Measurements from ENCODE around the gene EIF3M. TPM values are rescaled to one million over a fixed set of nuclear protein-coding genes. Genes with fewer than 3 reads are reported as not detected.

Gene EIF3M
- total and polyA plus RNA-seq, 2 donors (not counting 3 experiments of a cell fraction or from before 2014, with no cell fraction given): 229 to 243 TPM

GRCh38 chr11:32562839-32563599 lies 20.6 kb upstream of the EIF3M start:
- Histone ChIP-seq H3K9me1 (replicated peaks; ENCODE audit: control insufficient read depth, extremely low read depth, insufficient read depth, low read length) (no peaks in the 10 kb centered on the region), H4K20me1 (replicated peaks; ENCODE audit: control insufficient read depth, extremely low read depth, insufficient read depth, low read length) (no peaks in the 10 kb centered on the region), H3K79me2 (ENCODE audit: control insufficient read depth, insufficient read depth, low read length) (no peaks in the 10 kb centered on the region), H3K9me3 (replicated peaks; ENCODE audit: control insufficient read depth, insufficient read depth, low read length) (no peaks in the 10 kb centered on the region), H3K4me2 (ENCODE audit: insufficient read depth, low read length) (no peak overlapping the region), H3K27ac (ENCODE audit: insufficient read depth, low read depth, low read length) (no peak overlapping the region), H3K27me3 (ENCODE audit: control insufficient read depth in 2 of 2, insufficient read depth in 2 of 2, low read length in 2 of 2) (peaks cover 0 to 2% of the 10 kb centered on the region in 2 experiments), H2AFZ (ENCODE audit: low read depth, low read length) (no peak overlapping the region), H3K4me1 (ENCODE audit: control insufficient read depth, extremely low read depth, insufficient read depth, low read length) (no peaks in the 10 kb centered on the region), H3K4me3 (replicated peaks in 1 of 3; ENCODE audit: insufficient read depth in 1 of 3, low read depth in 1 of 3, low read length in 3 of 3) (no peak overlapping the region), H3K36me3 (ENCODE audit: control insufficient read depth in 2 of 2, extremely low read depth in 1 of 2, insufficient read depth in 2 of 2, low read length in 2 of 2) (no peaks in the 10 kb centered on the region), H3K9ac (replicated peaks; ENCODE audit: extremely low read depth, insufficient read depth, low read length) (no peak overlapping the region)
- BruUV-seq (replicated peaks): no TSS peak
- dilution Hi-C loops (cut with MboI; ENCODE audit: extremely low pct_ligation_motif_present, low sequenced_read_pairs) (no loop called here), intact Hi-C loops (cut with micrococcal nuclease) (no loop called here)
- no peak for FAIRE-seq
- ChIA-PET POLR2A (no interaction called here), CTCF (no interaction called here)
- no peak for TF ChIP-seq EZH2 (IDR thresholded peaks at IDR 0.05; ENCODE audit: borderline replicate concordance, low read depth, low read length, severe bottlenecking)
- no peak for TF ChIP-seq CTCF (IDR thresholded peaks at IDR 0.05; ENCODE audit: extremely low read depth in 1 of 2, insufficient read depth in 1 of 2, low read depth in 1 of 2, low read length in 2 of 2)
- no peak for TF ChIP-seq GATA2 (IDR thresholded peaks at IDR 0.05; ENCODE audit: insufficient read depth, insufficient read length, low read depth, low read length)
- no peak for TF ChIP-seq MAX (IDR thresholded peaks at IDR 0.05; ENCODE audit: insufficient read depth, insufficient read length)
- no peak for TF ChIP-seq MYC (IDR thresholded peaks at IDR 0.05; ENCODE audit: low read depth, low read length)
- no peak for TF ChIP-seq POLR2AphosphoS5 (IDR thresholded peaks at IDR 0.05; ENCODE audit: insufficient read depth, low read depth, low read length)
- no peak for TF ChIP-seq JUN (IDR thresholded peaks at IDR 0.05; ENCODE audit: borderline replicate concordance, insufficient read depth, insufficient read length, low read depth)
- no peak for TF ChIP-seq POLR2A (IDR thresholded peaks at IDR 0.05; ENCODE audit: low read depth, low read length)
- no peak for TF ChIP-seq FOS (IDR thresholded peaks at IDR 0.05; ENCODE audit: borderline replicate concordance, insufficient read depth, low read length)
- DNase-seq (ENCODE audit: low read depth, low spot score): no peak

Data from endothelial cell of umbilical vein (primary cell).